ENCODE results near the gene SAMD4A.

The SAMD4A gene

GRCh38 chr14:54662491-54663133 lies 95.7 kb downstream of the SAMD4A start:
- DNase-seq (ENCODE audit: low spot score) = no peak

DNA sequence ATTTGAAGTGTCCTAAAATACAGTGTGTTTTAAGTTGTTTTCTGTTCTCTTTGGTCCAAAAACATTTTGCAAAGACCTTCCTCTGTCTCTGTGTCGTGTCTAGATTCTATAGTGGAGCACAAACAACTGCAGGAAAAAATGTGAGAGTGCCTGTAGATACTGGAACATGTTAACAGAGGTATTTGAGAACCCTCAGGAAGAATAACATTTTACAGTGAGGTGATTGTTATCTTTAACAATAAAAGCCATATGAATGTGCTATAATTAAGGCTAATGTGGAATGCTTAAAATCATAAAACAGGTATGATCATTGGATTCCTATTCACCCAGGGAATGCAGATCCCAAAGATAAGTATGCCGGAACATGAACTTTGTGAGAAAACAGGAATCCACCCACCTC lies 98.0 kb downstream of the SAMD4A start:
- DNase-seq (ENCODE audit: low spot score) = no peak

- no peak for DNase-seq (ENCODE audit: low spot score)
These were observed 99.0 kb downstream of the SAMD4A start for GRCh38 chr14:54665946-54666345.

- DNase-seq (ENCODE audit: low spot score) = no peak
These were observed 100.3 kb downstream of the SAMD4A start for GRCh38 chr14:54667026-54667744.

GRCh38 chr14:54667764-54668163 lies 100.8 kb downstream of the SAMD4A start:
- DNase-seq (ENCODE audit: low spot score) = no peak

DNA sequence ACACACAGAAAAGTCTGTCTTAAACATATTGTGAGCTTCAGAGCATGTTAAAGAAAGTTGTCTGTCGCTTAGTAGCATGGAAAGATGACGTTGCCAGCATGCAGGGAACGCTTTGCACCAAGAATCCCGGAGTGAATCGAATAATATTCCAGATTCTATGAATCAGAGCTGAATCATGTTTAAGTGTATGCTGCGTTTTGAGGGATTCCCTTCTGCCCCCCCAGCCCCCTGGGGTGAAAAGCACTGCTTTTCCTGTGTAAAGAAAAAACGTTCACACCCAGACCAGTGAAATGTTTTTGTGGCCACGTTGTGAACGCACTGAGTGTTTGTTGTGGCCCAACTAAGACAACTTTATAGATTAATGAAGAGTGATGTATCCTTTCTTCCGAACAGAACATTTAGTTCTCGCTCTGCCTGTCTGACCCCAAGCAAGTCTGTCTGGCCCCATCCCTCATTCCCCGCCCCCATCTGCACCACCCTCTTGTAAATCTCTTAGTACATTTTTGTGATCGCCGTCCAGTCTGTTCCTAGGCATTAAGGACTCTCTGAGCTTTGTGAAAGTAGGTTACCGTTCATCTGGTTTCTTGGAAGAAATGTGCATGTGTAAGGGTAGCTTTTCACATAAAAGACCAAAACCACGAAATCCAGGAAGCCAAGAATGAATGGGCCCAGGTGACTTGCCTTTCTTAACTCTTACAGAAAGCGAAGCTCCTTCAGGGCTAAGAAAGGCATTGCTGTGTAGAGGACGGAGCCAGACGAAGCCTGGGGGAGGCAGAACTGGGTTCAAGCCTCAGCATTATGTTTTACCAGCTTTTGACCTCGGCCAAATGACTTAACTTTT lies 103.0 kb downstream of the SAMD4A start:
- DNase-seq (ENCODE audit: low spot score) = no peak

- DNase-seq (ENCODE audit: low spot score) = no peak
These were observed 104.6 kb downstream of the SAMD4A start for GRCh38 chr14:54671537-54671936.

GRCh38 chr14:54672181-54672580 lies 105.3 kb downstream of the SAMD4A start:
- DNase-seq (ENCODE audit: low spot score) = no peak

- no peak for DNase-seq (ENCODE audit: low spot score)
These were observed 105.8 kb downstream of the SAMD4A start for GRCh38 chr14:54672688-54673087.

GRCh38 chr14:54673193-54674045 lies 106.5 kb downstream of the SAMD4A start:
- DNase-seq (ENCODE audit: low spot score) = no peak

DNA sequence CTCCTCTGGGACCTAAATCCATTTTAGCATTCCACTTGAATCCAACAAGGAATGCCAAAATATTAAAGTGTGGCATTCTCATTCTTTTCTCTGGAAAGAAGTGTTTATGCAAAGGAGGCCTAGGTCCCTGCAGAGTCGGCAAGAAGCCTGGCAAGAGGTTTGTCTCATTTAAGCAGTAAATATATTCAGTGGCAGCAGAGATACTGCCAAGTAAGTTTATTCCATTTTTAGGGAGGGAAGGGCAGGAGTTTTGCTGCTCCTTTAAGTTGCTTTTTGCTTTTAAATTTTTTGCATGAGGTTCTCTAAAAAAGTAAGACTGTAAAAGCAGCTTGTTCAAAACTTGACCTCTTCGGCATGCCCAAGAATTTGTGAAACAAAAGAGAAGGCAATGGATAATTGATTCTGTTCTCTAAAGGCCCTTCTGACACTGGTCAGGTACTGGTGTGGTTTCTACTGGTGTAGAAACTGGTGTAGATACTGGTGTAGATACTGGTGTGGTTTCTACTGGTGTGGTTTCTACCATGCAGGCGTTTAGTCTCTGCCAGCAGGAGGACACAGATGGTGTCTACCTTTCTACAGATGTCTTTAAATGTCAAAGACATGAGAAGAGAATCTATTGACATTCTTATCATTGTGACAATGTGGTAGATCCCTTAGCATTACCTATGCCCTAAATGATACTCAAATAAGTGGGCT lies 107.3 kb downstream of the SAMD4A start:
- no peak for DNase-seq (ENCODE audit: low spot score)

DNA sequence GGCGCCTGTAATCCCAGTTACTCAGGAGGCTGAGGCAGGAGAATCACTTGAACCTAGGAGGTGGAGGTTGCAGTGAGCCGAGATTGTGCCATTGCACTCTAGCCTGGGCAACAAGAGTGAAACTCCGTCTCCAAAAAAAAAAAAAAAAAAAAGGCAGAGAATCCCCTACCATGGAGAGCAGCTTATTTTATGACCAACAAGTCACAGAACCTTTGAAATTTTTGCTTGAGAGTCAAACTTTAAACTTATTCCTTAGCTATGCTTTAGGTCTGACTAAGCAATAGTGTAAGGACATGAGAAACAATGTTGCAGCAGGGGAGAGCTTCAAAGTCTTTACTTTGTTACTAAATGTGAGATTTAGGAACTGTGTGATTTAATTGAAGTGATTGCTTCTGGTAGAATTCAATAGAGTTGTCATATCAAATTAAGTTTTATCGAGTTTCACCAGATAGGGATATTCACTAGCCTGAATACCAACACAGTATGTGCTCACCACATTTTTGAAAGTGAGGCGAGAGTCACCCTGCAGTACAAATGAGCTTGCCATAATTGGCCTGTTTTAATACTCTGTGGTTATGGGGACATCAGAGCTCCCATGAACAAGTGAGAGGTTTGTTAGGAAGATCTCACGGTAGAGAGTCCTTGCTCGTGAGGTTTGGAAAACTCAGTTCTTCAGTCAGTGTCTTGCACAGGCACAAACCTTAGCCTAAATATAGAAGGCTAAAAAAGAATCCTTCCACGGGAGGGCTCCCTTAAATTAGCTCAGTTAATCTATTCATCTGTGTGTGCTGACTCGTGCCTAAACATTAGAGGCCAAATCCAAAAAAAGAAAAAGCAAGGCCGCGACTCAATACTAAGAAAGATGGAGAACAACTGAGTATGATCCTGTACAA lies 108.6 kb downstream of the SAMD4A start:
- DNase-seq (ENCODE audit: low spot score) = no peak

DNA sequence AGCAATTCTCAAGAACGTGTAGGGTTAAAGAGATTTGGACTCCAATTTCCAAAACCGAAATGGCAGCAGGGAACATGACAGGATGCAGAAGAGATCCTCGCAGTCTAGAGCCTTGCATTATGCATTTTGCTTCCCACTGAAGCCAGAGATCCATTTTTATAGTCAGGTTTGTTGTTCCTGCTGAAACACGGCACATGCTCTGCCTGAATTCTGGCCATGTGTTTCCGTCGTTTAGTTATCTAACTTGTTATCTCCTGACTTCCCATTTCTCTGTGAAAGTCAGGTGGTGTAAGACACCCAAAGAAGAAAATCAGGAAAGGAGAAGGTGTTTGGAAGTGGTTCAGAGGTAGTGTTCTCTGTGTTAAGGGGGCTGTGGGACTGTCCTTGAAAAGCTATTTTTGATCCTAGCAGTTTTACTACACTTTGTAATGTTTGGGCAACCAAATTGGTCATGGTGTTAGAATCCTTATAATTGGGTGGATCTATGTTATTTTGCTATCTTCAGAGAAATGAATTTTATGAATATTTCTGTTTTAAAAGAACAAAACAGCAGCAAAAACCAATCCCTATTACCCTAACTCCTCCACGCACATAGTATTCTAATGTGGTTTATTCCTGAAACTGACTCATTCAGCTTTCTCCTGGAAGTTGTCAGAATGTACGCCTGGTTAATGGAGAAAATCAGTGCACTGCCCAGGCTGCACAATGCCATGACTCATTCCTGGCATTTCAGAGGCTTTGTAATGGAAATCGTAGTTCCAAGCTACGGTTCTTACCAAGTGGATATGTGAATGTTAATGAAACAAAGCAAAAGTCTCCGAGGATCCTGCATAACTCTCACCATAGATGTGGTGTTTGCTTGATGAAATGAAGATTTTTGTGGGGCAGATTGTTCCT lies 110.1 kb downstream of the SAMD4A start:
- no peak for DNase-seq (ENCODE audit: low spot score)

GRCh38 chr14:54680651-54681050 lies 113.7 kb downstream of the SAMD4A start:
- DNase-seq (ENCODE audit: low spot score) = no peak

DNA sequence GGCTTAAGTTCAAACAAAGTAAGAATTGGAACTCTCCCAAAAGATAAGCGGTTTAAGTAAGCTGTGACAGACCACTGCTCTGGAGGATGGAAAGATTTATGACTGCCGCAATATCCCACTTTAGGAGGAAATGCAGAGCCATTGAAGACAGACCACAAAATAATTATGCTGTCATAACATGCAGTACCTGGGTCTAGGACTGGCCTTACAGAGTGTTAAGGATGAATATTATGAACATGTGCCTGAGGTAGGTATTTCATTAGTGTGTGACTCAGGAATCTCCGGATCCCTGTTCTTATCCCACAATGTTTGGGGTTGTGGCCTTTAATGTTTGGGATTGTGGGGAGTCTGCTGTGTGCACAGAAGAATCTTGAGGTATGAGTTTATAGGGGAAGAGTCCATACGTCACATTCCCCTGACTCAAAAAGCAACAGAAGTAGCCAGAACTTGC lies 114.9 kb downstream of the SAMD4A start:
- no peak for DNase-seq (ENCODE audit: low spot score)

DNA sequence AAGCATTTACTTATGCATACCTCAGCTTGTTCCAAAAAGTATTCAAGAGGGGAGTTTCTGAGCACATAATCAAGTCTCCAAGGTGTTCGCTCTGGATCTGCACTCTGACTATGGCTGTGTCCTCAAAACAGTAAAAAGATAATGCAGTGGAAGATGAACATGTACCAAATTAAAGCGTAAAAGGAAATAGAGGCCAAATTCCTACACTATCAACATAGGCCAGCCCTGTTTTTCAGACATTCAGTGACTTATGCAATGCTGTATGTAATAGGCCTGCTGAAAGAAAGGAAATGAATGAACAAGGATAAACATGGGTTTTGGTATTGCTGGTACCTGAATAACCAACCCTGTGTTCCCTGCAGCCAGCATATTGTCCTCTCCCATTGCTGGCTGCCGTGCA lies 115.7 kb downstream of the SAMD4A start:
- no peak for DNase-seq (ENCODE audit: low spot score)

- DNase-seq (ENCODE audit: low spot score) = no peak
These were observed 117.2 kb downstream of the SAMD4A start for GRCh38 chr14:54683882-54684794.

- no peak for DNase-seq (ENCODE audit: low spot score)
These were observed 118.4 kb downstream of the SAMD4A start for GRCh38 chr14:54685286-54685845.
